Measurements from ENCODE around the gene HADHA.

DNA sequence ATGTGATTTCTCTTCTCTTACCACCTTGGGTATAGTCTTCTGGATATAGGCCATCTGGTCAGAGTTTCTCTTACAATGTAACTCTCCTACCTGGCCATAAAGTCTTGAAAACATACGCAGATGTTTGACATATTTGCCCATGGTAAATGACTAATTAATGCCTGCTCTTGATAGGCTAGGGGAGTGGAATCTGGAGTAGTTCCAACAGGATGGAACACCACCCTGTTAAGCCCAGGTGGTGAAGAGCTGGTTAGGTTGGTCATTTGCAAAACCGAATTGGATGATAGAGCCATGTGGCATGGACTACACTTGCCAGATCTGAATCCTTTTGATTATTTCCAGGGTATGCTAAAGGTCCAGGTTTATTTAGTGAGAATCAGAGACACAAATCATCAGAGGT is 36.8 kb upstream of the HADHA start:
- TF ChIP-seq, protein P1, sequence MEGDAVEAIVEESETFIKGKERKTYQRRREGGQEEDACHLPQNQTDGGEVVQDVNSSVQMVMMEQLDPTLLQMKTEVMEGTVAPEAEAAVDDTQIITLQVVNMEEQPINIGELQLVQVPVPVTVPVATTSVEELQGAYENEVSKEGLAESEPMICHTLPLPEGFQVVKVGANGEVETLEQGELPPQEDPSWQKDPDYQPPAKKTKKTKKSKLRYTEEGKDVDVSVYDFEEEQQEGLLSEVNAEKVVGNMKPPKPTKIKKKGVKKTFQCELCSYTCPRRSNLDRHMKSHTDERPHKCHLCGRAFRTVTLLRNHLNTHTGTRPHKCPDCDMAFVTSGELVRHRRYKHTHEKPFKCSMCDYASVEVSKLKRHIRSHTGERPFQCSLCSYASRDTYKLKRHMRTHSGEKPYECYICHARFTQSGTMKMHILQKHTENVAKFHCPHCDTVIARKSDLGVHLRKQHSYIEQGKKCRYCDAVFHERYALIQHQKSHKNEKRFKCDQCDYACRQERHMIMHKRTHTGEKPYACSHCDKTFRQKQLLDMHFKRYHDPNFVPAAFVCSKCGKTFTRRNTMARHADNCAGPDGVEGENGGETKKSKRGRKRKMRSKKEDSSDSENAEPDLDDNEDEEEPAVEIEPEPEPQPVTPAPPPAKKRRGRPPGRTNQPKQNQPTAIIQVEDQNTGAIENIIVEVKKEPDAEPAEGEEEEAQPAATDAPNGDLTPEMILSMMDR (IDR thresholded peaks at IDR 0.05; ENCODE audit: extremely low read depth in 1 of 2, insufficient read depth in 1 of 2, low read depth in 1 of 2, low read length in 2 of 2) = no peak
- TF ChIP-seq POLR2AphosphoS5 (IDR thresholded peaks at IDR 0.05; ENCODE audit: insufficient read depth, low read depth, low read length) (no peak), EZH2 (IDR thresholded peaks at IDR 0.05; ENCODE audit: borderline replicate concordance, low read depth, low read length, severe bottlenecking) (no peak), POLR2A (IDR thresholded peaks at IDR 0.05; ENCODE audit: low read depth, low read length) (no peak), MYC (IDR thresholded peaks at IDR 0.05; ENCODE audit: low read depth, low read length) (no peak), FOS (IDR thresholded peaks at IDR 0.05; ENCODE audit: borderline replicate concordance, insufficient read depth, low read length) (no peak), JUN (IDR thresholded peaks at IDR 0.05; ENCODE audit: borderline replicate concordance, insufficient read depth, insufficient read length, low read depth) (no peak), GATA2 (IDR thresholded peaks at IDR 0.05; ENCODE audit: insufficient read depth, insufficient read length, low read depth, low read length) (no peak)
- TF ChIP-seq, protein P2, sequence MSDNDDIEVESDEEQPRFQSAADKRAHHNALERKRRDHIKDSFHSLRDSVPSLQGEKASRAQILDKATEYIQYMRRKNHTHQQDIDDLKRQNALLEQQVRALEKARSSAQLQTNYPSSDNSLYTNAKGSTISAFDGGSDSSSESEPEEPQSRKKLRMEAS (IDR thresholded peaks at IDR 0.05; ENCODE audit: insufficient read depth, insufficient read length) = no peak
